HFFc6 (cell line): Measurements from ENCODE around the gene CENPP. TPM values are rescaled to one million over a fixed set of nuclear protein-coding genes. Genes with fewer than 3 reads are reported as not detected.

Experiments
- DNase-seq: peaks from one replicate; pipeline ENCODE4 v3.0.0-alpha.2; 2018
- H3K27ac Mint-ChIP-seq: 2 replicates; pipeline ENCODE4 v1.8.0; 2020; ENCODE audit warnings: mild to moderate bottlenecking, mixed read lengths
- H3K27me3 Mint-ChIP-seq: 2 replicates; pipeline ENCODE4 v1.8.0; 2021; ENCODE audit warnings: mild to moderate bottlenecking, moderate library complexity, mixed read lengths; ENCODE audit not compliant: insufficient read depth
- H3K36me3 Mint-ChIP-seq: 2 replicates; pipeline ENCODE4 v1.8.0; 2021; ENCODE audit warnings: low read depth, mixed read lengths
- H3K4me1 Mint-ChIP-seq: 2 replicates; pipeline ENCODE4 v1.8.0; 2020; ENCODE audit warnings: low read depth, mixed read lengths
- H3K4me3 Mint-ChIP-seq: 2 replicates; pipeline ENCODE4 v1.8.0; 2020; ENCODE audit warnings: mild to moderate bottlenecking, moderate library complexity, mixed read lengths
- H3K9me3 Mint-ChIP-seq: 2 replicates; pipeline ENCODE4 v1.8.0; 2020; ENCODE audit warnings: mild to moderate bottlenecking, mixed read lengths
- CTCF ChIP-seq: fragments of 200-600 bp; sonication (generic); IDR thresholded peaks from 2 replicates; pipeline ENCODE4 v1.5.0; 2021; ENCODE audit warnings: antibody characterized with exemption, mild to moderate bottlenecking
- total RNA-seq, 6 experiments: library from RNA; stranded (reverse); fragmentation: NEBNext Ultra II Directional; extraction: Animal tissue kit (Norgen Biotek cat#: 25700); gene quantifications; 2 replicates in 1 of 6; 3 replicates in 5 of 6; pipeline ENCODE4 v1.2.3, GENCODE V29; 2021

Gene CENPP
- total RNA-seq, 6 experiments from 2014 or later = 3.0 to 7.0 (median 6.0) TPM

- TF ChIP-seq CTCF = no peak
- no peak for DNase-seq
- no peaks in the 10 kb centered on the region for H3K9me3 Mint-ChIP-seq
Observed at GRCh38 chr9:92656537-92656925, 330.8 kb downstream of the CENPP start.

GRCh38 chr9:92657296-92658094 lies 331.7 kb downstream of the CENPP start:
- DNase-seq = no peak
- H3K9me3 Mint-ChIP-seq = no peaks in the 10 kb centered on the region
- no peak for TF ChIP-seq CTCF
- no peak overlapping the region for H3K4me3 Mint-ChIP-seq
- no peak overlapping the region for H3K27ac Mint-ChIP-seq
- H3K4me1 Mint-ChIP-seq = peaks cover 6% of the 10 kb centered on the region
- peaks cover 4% of the 10 kb centered on the region for H3K36me3 Mint-ChIP-seq
- H3K27me3 Mint-ChIP-seq = no peaks in the 10 kb centered on the region

More at GRCh38 chr9:92656537-92656925, 330.8 kb downstream of the CENPP start:
- H3K27me3 Mint-ChIP-seq = no peaks in the 10 kb centered on the region
- peaks cover 3% of the 10 kb centered on the region for H3K4me1 Mint-ChIP-seq
- no peak overlapping the region for H3K4me3 Mint-ChIP-seq
- peaks cover under 1% of the 10 kb centered on the region; the same call in 1 of the 2 replicates for H3K36me3 Mint-ChIP-seq
- no peak overlapping the region for H3K27ac Mint-ChIP-seq

GRCh38 chr9:92658176-92658575 lies 332.4 kb downstream of the CENPP start:
- no peak for TF ChIP-seq CTCF
- Mint-ChIP-seq H3K36me3 (peaks cover 6% of the 10 kb centered on the region), H3K27ac (no peak overlapping the region), H3K4me1 (peaks cover 6% of the 10 kb centered on the region), H3K27me3 (no peaks in the 10 kb centered on the region), H3K4me3 (no peak overlapping the region), H3K9me3 (no peaks in the 10 kb centered on the region)
- DNase-seq = no peak

GRCh38 chr9:92658611-92659010 lies 332.9 kb downstream of the CENPP start:
- Mint-ChIP-seq H3K9me3 (no peaks in the 10 kb centered on the region), H3K36me3 (peaks cover 9% of the 10 kb centered on the region), H3K4me1 (peaks cover 6% of the 10 kb centered on the region), H3K4me3 (no peak overlapping the region), H3K27ac (no peak overlapping the region), H3K27me3 (no peaks in the 10 kb centered on the region)
- no peak for TF ChIP-seq CTCF
- DNase-seq = no peak

- H3K36me3 Mint-ChIP-seq = peaks cover 9% of the 10 kb centered on the region
- H3K4me3 Mint-ChIP-seq = no peak overlapping the region
- no peaks in the 10 kb centered on the region for H3K9me3 Mint-ChIP-seq
- DNase-seq = no peak
- H3K27ac Mint-ChIP-seq = no peak overlapping the region
- no peak for TF ChIP-seq CTCF
- peaks cover 7% of the 10 kb centered on the region for H3K4me1 Mint-ChIP-seq
- H3K27me3 Mint-ChIP-seq = no peaks in the 10 kb centered on the region
Observed at GRCh38 chr9:92659601-92660000, 333.8 kb downstream of the CENPP start.
